Cardiac fibroblast (primary cell): ENCODE data around the gene LCN9.
"Not testable (repeated sequence)": the region's sequence is repeated elsewhere in the genome, so short reads cannot be mapped to it uniquely, and the experiment has no call there.

Source experiments
- DNase-seq, 2 donors: peaks; one replicate each; pipeline versions ENCODE4 v3.0.0 to v3.0.0-alpha.2; 2010; ENCODE audit warnings: low read depth in 2 of 2
- H3K4me3 ChIP-seq, 2 donors: replicated peaks in 1 of 2; 1 replicate in 1 of 2; 2 replicates in 1 of 2; pipeline ENCODE4 v1.5.1; 2011; ENCODE audit warnings: low read depth in 2 of 2, low read length in 2 of 2, mild to moderate bottlenecking in 2 of 2, moderate library complexity in 1 of 2
- CTCF ChIP-seq: IDR thresholded peaks from one replicate; pipeline ENCODE4 v1.5.1; 2011; ENCODE audit warnings: low read depth, mild to moderate bottlenecking, low read length, inconsistent platforms

LCN9 gene

GRCh38 chr9:135670721-135671590 lies 7.8 kb downstream of the LCN9 start:
- TF ChIP-seq CTCF: no peak

GRCh38 chr9:135671591-135672041 lies 8.5 kb downstream of the LCN9 start:
- no peak for DNase-seq

More at GRCh38 chr9:135670721-135671590, 7.8 kb downstream of the LCN9 start:
- H3K4me3 ChIP-seq: no peak overlapping the region
- DNase-seq: no peak

GRCh38 chr9:135672786-135673185 lies 9.7 kb downstream of the LCN9 start:
- not testable (repeated sequence) for DNase-seq, H3K4me3 ChIP-seq

More at GRCh38 chr9:135671591-135672041, 8.5 kb downstream of the LCN9 start:
- no peak for TF ChIP-seq CTCF
- H3K4me3 ChIP-seq: no peak overlapping the region

- no peak overlapping the region for H3K4me3 ChIP-seq
- no peak for DNase-seq
- TF ChIP-seq CTCF: no peak
Observed at GRCh38 chr9:135673941-135674340, 10.8 kb downstream of the LCN9 start.

- DNase-seq: no peak
- no peak for TF ChIP-seq CTCF
- H3K4me3 ChIP-seq: no peak overlapping the region
Observed at GRCh38 chr9:135674977-135675376, 11.9 kb downstream of the LCN9 start.

- no peak for DNase-seq
- no peak for TF ChIP-seq CTCF
- no peak overlapping the region for H3K4me3 ChIP-seq
Observed at GRCh38 chr9:135676891-135677290, 13.8 kb downstream of the LCN9 start.

GRCh38 chr9:135677641-135678168 lies 14.6 kb downstream of the LCN9 start:
- no peak for TF ChIP-seq CTCF
- no peak for DNase-seq

More at GRCh38 chr9:135677641-135678168, 14.6 kb downstream of the LCN9 start:
- no peak overlapping the region for H3K4me3 ChIP-seq
